DOHH2 (cell line): ENCODE results near the gene ANKLE2.

ENCODE experiments used
- CTCF ChIP-seq: fragments of 200-600 bp; sonication (generic); IDR thresholded peaks from one replicate; pipeline ENCODE4 v1.5.1; 2014; ENCODE audit warnings: antibody characterized with exemption, mild to moderate bottlenecking, low read depth, low read length; ENCODE audit not compliant: poor library complexity, severe bottlenecking
- EZH2phosphoT487 ChIP-seq: fragments of 200-600 bp; sonication (generic); IDR thresholded peaks from 2 replicates; pipeline ENCODE4 v1.6.1; 2017; ENCODE audit warnings: borderline replicate concordance, mild to moderate bottlenecking, antibody characterized with exemption, low read length, moderate library complexity, mixed read lengths

- TF ChIP-seq CTCF: no peak
- TF ChIP-seq EZH2phosphoT487: no peak
Observed at GRCh38 chr12:132724506-132725241, 37.0 kb downstream of the ANKLE2 start.
